ENCODE measurements around the gene LAMA2. TPM values are rescaled to one million over a fixed set of nuclear protein-coding genes. Genes with fewer than 3 reads are reported as not detected.

Gene LAMA2
- total RNA-seq, 1 donor from 2014 or later = 320 TPM

DNA sequence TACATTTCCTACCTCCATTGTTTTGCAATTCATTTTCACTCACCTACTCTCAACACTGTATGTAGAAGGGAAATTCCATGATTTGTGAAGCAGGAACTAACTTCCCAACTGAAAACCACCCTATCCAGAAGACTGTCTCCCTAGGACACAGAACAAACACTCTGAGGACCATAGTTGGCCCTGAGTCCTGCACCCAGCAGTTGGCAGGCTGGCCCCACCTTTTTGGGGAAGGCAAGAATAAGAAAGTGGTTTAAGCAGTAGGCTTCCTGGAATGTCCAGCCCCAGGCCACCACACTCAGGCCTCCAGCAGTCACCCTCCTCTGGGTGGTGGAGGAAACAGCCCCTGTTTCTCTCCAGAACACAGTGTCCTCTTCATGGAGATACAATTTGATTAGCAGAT lies 568.2 kb downstream of the LAMA2 start:
- no peak for DNase-seq

GRCh38 chr6:129453073-129453472 lies 570.1 kb downstream of the LAMA2 start:
- DNase-seq = no peak

- no peak for DNase-seq
Observed at GRCh38 chr6:129454488-129454887, 571.5 kb downstream of the LAMA2 start.

- no peak for DNase-seq
Observed at GRCh38 chr6:129455126-129455769, 572.3 kb downstream of the LAMA2 start.

DNA sequence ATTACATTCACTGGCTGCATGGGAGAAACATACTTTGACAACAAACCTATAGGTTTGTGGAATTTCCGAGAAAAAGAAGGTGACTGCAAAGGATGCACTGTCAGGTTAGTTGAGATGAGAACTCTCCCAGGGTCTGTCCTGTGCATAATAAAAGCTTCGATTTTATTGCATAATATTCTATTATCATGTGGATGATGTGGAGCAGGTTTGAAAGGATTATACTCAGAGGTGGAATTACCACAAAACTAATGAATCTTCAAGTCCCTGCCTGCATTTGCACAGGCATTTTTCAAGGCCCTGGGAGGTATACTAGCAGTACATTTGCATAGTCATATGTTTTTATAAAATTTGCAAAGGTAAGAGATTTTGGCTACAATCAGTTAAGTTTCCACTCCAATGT lies 577.3 kb downstream of the LAMA2 start:
- DNase-seq = no peak

DNA sequence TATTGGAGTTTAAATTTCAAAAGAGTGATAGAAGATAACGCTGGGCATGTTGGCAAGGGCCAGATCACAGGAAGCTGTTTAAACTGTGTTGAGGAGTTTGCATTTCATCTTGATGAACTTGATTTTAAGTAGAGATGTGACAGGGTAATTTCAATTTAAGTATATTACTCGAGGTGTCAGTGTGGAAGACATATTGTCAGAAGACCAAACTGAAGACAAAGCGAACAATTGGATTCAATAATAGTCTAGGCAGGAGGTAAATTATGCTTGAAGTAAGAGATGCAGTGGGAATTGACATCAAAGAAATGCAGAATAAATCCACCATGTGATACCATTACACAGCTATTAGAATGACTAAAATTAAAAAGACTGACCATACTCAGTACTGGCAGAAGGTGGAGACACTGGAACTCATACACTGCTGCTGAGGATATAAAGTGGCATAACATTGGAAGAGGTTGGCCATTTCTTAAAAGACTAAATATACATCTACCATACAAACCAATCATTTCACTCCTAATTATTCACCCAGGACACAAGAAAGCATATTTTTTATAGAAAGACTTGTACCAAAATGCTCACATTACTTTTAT lies 586.2 kb downstream of the LAMA2 start:
- DNase-seq = no peak

GRCh38 chr6:129472239-129472638 lies 589.3 kb downstream of the LAMA2 start:
- DNase-seq = no peak

DNA sequence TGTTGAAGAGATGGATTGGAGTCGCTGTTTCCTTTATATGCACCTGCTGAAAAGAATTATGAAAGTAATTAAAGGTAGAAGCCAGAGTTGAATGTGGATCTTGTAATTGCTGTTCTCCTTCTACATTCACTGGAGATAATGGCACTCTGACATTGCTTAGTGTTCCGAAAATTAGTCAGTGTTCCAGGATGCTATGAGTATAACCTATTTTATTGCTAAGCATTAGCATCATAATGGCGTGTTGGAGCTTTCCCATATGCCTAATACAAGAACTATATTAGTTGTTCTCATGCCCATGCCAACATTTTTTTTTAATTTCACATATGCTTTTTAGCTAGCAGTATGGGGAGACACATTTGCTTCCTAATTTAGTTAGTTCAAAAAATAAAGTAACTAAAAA lies 590.6 kb downstream of the LAMA2 start:
- DNase-seq = no peak

DNA sequence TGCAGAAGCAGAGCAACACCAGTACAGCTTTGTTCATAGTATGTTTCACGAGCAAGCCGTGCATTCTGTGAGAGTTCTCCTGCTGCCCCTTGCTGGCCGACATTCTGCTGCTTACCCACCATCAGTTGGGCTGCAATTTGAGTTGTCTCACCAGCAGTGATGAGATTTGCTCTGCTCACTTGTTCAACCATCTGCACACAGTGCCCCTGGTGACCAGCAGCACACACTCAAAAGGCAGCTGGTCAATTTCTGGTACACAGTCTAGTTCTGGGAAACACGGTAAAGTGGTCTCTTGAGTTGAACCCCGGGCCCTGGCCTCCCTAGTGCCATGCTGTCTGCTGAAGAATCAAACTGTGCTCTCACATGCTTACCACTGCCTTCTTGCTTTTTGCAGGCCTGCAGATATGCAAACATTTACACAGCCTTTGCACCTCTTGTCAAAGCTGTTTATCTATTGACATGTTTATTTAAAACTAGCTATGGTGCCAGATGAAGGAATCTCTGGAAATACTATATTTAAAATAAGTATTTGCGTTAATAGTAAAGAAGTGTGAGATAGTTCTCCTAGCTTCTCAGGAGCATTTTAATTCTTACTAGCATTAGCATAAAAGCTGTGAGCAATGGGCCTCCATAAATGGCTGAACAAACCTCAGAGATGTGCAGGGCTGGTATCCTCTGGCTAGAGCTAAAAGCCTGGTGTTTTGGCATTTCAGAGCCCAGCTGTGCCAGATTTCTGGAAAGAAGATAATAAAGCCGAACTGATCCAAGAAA lies 592.7 kb downstream of the LAMA2 start:
- peak; percentile 50 for DNase-seq

DNA sequence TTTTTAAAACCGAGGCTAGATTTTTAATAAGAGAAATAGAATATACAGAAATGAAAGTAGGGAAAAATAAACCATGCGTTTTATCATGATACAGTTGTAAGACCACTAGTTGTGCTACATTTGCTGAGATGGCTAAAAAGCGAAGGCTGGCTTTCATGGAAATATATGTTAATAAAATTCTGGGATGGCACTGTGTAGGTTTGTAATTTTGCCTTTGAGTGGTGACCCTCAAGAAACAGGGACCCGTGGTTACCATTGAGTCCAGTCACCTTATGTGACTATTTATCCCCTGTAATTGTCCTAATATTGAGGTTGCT lies 593.3 kb downstream of the LAMA2 start:
- no peak for DNase-seq

GRCh38 chr6:129476810-129477209 lies 593.9 kb downstream of the LAMA2 start:
- DNase-seq = no peak

GRCh38 chr6:129478379-129478778 lies 595.4 kb downstream of the LAMA2 start:
- no peak for DNase-seq

DNA sequence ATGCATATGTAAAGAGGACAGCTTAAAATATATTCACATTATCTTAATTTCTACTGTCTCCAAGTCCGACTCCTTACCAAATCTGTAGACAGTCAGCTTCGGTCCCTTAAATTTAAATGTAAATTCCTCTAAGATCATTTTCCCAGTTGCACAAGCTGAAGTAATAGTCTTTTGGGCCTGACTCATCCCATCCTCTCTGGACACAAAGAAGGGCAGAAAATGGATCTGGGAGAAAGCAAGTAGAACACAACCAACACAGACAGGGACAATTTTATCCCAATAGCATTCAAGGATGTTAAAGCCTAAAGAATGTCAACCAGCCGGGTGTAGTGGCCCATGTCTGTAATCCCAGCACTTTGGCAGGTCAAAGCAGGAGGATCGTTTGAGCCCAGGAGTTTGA lies 598.8 kb downstream of the LAMA2 start:
- no peak for DNase-seq

- no peak for DNase-seq
Observed at GRCh38 chr6:129485746-129486145, 602.8 kb downstream of the LAMA2 start.

DNA sequence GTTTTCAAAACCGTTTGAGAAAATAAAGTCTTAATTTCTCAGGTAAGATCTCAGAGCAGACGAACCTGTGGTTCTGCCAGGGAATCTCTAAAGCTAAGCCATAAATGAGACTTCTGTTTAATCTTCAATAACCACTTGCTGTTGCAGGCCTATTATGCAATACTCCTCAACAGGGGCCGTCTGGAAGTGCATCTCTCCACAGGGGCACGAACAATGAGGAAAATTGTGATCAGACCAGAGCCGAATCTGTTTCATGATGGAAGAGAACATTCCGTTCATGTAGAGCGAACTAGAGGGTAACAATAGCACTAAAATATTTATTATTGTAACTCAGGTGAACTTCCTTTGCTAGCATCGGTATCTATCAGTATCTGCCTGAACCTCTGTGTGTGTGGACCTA lies 603.4 kb downstream of the LAMA2 start:
- no peak for DNase-seq

DNA sequence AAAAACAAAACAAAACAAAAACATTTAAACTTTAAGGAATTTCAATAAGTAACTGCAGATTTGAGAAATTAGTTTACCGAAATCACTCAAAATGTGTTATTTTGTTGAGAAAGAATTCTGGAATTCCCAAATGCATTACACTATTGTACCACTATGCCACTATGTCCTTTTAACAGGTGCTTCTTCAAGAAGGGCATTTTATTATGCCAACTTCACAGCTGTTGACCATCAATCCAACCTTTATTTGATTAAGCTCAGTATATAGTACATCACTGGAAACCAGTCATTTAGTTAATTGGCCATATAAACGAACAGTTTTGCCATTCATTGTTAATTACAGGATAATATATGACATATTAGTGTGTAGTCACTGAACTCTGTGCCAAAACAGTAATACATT lies 605.4 kb downstream of the LAMA2 start:
- DNase-seq = no peak

GRCh38 chr6:129489215-129489765 lies 606.4 kb downstream of the LAMA2 start:
- DNase-seq = no peak

GRCh38 chr6:129490521-129491255 lies 607.8 kb downstream of the LAMA2 start:
- peak; percentile 46 for DNase-seq

GRCh38 chr6:129491436-129491835 lies 608.5 kb downstream of the LAMA2 start:
- no peak for DNase-seq

DNA sequence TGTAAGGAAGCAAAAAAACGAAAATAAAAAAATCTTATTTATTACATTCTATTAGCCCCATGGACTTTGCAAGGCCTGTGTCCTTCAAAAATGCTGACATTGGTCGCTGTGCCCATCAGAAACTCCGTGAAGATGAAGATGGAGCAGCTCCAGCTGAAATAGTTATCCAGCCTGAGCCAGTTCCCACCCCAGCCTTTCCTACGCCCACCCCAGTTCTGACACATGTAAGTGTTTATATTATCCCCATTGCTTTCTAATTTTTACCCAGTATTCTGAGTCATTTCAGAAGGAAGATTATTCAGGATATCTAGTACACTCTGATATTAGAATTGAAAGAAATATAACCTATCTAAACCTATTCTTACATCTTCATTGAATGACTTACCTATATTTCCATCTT lies 609.3 kb downstream of the LAMA2 start:
- DNase-seq = no peak

DNA sequence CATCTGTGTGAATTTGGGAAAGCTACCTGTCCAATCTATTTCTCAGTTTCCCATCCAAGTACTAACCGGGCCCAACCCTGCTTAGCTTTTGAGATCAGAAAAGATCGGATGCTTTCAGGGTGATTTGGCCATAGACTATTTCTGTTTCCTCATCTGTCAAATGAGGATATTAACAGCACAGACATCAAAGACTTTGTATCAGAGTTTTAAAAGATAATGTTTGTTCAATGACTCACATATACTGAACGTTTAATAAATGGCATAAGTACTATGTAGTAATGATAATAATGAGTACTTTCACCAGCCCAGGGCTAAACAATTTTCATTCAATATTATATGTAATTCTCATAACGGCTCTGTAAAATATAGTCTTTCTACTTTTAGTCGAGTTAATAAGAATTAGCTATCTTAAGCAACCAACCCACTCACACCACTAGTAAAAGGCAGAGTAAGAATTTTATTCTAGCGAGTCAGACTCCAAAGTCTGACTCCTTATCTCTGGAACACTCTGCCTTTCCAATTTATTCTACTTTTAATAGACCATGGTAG lies 610.5 kb downstream of the LAMA2 start:
- no peak for DNase-seq

GRCh38 chr6:129494099-129494498 lies 611.2 kb downstream of the LAMA2 start:
- no peak for DNase-seq

- DNase-seq = no peak
Observed at GRCh38 chr6:129494586-129494985, 611.6 kb downstream of the LAMA2 start.

Data from tongue (tissue), 2 donors.